IPS-NIHi11 (cell line): ENCODE data around the gene BAHCC1.

ENCODE experiments used
- DNase-seq: peaks from one replicate; pipeline ENCODE4 v3.0.0; 2012; ENCODE audit warnings: mixed read lengths, low spot score

BAHCC1 gene

DNA sequence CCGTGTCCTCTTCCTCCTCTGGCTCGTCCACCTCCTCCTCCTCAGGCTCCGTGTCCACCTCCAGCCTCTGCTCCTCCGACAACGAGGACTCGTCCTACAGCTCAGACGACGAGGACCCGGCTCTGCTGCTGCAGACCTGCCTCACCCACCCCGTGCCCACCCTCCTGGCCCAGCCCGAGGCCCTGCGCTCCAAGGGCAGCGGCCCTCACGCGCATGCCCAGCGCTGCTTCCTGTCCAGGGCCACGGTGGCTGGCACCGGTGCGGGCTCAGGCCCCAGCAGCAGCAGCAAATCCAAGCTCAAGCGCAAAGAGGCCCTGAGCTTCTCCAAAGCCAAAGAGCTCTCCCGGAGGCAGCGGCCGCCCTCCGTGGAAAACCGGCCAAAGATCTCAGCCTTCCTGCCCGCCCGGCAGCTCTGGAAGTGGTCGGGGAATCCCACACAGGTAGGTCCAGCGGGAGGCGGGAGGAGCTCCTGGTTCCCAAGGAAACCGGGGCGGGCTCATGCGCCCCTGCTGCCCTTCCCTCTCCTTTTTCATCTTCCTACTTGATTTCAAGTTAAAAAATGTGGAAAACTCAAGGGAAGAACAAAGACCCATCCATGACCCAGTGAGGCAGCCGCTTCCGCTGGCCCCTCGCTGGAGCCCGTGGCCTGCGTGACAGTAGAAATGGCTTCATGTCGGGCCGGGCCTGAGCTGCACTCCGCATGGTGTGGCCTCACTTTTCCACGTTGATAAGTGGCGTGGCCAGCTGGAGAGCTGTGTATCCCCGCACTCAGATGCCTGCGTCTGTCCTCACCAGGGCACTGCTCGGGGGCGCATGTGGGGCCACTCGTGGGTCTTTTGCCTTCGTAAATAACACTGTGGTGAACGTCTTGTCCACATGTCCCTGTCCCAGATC, 66.6 kb downstream of the BAHCC1 start:
- peak; percentile 70 for DNase-seq

DNA sequence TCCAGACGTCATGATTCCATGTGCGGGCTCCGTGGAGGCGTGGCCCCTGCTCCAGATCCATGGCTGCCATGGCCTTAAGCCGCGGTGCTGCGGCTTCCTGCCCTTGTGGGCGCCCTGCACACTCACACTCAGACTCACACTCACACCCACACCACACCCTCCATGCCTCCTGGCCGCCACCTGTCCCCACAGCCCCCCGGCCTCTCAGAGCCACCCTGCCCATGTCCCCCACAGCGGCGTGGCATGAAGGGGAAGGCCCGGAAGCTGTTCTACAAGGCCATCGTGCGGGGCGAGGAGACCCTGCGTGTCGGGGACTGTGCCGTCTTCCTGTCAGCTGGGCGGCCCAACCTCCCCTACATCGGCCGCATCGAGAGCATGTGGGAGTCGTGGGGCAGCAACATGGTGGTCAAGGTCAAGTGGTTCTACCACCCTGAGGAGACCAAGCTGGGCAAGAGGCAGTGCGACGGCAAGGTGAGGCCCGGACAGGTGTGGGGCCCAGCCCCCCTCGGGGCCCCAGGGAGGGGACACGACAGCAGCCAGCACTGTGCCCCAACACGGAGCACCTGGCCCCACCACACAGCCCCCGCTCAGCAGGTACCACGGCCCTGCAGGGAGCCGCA, 67.4 kb downstream of the BAHCC1 start:
- DNase-seq, result no peak

DNA sequence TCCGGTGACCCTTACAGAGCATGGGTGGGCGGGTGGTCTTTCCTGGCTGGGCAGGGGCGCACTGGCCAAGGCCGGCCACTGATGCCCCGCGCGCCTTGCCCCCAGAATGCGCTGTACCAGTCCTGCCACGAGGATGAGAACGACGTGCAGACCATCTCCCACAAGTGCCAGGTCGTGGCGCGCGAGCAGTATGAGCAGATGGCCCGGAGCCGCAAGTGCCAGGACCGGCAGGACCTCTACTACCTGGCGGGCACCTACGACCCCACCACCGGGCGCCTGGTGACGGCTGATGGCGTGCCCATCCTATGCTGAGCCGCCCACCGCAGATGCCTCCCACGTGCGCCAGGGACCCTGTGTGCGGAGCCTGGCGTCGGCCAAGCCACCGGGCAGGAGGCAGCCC, 68.2 kb downstream of the BAHCC1 start:
- no peak for DNase-seq

DNA sequence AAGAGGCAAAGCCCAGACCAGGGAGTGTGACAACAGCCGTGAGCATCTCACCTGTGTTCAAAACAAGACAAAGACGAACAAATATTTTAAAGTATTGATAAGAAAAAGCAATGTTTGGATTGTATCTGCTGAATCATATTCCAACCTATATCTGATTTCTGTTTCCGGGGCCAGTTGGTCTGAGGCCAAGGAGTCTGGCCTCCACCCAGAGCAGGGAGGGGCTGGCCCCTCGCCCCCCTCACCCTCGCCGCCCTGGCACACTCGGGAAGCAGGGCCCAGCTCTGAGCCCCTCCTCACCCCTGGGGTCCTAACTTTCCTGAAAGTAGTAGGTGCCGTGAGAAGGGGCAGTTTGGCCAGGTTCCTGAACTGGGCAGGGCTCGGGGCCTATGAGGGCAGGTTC, 69.3 kb downstream of the BAHCC1 start:
- DNase-seq, result no peak

DNA sequence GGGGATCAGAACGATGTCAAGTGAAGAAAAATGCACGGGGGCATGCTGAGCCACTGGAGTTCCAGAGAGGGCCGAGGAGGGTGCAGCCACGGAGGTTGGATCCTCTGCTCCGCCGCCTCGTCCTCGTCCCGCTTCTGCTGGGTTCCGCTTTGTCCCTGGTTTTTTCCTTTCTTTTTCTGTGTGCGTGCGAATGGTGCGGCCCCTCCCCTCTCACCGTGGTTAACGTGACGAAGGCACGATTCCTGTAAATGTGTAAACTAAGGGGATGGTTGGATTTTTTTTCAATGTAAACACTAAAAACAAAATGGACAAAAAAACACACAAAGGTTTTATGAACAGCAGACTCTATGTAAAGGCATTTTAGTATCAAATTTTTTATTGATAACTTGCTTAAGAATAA, 70.7 kb downstream of the BAHCC1 start:
- DNase-seq, result no peak

DNA sequence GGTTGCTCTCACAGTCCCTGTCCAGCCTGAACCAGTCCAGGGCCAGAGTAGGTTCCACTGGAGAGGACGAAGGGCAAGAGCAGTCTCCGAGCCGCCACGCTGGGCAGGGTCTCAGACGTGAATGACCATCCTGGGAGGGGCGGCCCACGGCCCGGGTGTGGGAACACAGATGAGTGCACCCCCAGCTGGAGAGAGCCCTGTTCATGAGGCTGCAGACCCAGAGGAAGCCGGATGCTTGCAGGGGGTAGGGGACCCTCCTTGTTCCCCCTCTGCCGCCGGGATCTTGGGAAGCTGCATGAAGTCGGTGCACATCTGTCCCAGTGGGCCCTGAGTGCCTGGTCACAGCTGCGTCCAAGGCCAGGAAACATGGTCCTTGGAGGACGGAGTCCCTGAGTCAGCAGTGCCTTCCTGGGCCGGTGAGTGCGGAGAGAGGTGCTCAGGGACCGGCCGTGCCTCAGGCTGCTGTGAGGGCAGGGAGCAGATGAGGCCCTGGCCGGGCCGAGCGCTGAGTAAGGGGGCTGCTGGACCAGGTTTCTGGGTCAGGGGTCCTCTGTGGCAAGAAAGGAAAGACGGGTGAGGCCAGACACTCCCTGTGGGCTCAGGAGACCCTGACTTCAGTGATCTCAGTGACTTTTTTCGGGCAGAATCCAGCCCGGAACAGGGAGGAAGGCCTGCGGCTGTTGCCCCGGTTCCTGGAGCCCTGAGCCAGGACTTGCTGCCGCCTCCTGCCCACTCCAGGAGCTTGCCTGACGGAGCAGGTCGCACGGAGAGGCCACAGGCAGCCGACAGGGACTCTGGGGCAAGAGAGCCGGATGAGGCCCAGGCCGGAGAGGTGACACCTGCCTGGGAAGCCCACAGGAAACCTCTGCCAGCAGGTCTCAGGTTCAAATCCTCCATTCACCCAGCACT, 71.6 kb downstream of the BAHCC1 start:
- no peak for DNase-seq

DNA sequence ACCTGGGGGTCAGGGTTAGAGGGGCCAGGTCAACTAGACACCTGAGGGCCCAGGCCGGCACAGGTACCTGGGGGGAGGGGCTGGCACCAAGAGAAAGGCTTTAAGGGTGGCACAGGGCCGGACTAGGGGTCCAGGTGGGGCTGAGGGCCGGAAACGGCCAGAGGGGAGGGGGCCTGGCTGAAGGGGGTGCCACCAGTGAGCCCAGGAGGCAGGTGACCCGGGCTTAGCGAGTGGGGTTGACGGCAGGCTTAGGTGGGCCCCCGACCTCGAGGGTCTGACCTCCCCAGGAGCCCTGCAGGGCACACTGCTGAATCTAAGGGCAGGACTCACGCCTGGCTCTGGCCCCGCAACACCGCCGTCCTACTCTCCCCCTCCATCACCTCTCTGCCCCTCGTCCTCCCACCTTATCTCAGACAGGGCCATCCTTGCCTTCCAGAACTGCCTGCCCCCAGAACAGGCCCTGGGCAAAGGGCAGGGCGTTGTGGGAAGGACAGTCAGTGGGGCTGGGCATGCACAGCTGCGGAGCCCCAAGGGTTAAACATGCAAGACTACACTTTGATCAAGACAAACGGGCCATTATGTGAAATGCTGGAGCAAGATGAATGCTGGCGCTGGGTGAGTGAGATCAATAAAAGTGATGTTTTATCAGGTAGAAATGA, 73.0 kb downstream of the BAHCC1 start:
- no peak for DNase-seq

DNA sequence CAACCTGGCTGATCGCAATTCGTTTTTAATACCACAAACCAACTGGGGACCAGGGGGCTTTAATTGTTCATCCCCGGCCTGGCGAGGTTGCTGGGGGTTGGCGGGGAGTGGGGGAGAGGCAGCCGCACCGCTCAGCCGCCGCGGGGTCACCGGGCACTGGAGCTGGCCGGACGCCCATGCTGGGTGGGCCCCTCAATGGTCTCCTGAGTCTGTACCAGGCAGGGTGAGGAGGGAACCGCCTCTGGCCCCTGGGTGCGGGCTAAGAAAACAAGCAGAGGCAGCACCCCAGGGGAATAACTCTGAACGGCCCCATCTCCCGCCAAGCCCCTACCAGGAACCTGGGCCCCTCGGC, 73.5 kb downstream of the BAHCC1 start:
- no peak for DNase-seq

DNA sequence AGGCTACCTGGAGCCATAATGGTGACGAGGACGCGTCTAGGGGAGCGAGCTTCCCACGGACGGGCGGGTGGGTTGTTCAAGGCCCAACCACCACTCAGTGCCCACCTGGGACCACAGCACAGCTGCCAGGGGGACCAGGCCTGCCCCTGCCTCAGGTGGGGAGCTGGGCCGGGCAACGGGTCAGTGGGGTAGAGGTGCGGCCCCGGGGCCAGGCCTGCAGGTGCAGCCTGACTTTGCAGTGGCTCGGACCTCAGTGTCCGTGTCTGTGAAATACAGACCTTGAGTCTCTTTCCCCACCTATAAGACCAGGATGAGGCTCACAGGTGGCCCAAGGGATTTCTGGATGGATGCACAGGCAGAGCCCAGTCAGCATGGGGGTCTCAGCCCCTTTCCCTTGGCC, 74.0 kb downstream of the BAHCC1 start:
- DNase-seq, result no peak

DNA sequence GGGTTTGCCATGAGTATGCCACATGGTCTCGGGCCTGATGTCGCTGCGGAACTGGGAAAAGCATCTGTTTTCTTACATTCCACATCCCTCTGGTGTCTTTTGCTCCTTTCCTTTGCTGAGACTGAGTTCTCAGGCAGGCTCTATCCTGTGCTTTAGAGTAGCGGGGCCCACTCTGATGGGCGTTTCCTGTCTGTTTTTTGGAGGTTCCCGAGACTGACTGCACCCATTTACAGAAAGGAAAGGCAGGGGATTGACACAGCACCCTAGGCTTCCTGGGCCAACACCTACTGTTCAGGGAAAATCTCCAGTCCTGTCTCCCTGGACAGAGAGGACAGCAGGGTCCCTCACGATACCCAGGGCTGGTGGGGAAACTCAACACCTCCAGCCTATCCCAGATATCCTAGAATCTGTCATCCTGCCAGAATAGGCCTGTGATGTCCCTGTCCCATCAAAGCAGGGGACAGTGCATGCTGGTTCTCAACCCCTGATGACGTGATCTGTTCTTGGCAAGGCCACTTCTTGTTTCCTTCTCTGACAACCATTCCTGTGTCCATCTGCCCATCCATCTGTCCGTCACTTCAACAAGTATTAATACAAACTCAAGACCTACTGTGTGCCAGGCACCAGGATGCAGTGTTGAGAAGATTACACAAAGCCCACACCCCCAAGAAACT, 75.2 kb downstream of the BAHCC1 start:
- DNase-seq, result no peak

DNA sequence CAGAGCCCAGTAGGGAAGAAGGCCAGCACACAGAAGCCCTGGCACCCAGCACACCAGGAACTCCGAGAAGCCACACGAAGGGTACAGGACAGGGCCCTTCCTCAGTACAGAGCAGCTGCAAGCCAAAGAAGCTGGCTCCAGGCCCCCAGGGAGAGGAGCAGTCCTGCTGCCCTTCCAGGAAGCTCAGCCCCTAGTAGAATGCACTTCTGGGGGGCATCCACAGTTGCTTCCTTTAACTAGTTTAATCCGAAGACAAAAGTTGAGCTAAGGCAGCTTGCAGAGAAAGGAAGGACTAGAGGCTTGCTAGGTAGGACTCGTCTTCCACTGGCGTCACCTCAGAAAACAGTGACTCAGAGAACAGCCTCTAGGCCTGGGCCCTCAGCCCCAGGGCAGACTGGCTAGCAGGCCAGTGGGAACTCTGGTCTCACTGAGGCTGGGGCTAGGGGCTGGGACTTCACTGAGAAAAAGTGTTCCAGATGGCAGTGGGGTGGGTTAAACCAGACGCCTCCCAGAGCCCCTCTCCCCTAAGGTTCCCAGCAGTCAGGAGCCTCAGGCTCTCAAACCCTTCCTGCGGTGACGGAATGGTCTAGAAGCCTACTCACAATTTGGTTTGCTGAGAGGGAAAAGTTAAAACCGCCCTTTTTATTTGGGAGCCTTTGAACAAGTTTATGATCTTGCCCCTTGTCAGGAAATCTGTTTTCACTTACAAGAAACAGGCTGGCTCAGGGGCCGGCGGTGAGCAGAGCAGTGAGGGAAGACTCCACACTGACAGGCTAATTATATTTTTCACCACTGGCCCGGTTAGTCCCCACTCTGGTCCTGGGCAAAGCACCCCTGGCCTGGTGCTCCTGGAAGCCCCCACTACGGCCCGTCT, 75.9 kb downstream of the BAHCC1 start:
- no peak for DNase-seq

DNA sequence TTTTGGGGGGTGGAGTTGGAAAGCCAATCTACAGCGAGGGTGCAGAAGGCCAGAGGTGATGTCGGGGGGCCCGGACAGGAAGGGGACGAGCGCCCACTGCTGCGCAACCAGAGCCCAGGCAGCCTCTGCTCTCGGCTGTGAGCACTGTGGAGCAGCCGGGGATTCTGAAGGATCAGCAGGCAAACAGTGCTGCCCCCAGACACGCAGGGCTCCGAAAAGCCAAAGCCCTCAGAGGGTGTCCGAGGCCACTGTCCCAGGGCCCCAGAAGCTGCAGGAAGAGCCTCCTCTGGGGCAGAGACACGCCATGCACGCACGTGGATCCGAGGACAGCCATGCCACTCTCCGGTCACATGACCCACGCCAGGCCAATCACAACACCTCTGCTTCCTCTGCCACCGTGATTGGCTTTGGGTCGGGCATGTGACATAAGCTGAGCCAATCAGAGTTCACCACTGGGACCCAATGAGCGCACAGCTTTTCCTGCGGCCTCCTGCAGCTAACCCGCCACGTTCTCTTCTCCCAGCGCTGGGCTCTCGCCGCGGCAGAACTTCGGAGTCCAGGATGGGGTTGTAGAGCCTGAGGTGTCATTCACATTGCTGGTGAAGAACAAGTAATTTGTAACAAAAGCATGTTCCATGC, 76.7 kb downstream of the BAHCC1 start:
- DNase-seq, result peak; percentile 89

DNA sequence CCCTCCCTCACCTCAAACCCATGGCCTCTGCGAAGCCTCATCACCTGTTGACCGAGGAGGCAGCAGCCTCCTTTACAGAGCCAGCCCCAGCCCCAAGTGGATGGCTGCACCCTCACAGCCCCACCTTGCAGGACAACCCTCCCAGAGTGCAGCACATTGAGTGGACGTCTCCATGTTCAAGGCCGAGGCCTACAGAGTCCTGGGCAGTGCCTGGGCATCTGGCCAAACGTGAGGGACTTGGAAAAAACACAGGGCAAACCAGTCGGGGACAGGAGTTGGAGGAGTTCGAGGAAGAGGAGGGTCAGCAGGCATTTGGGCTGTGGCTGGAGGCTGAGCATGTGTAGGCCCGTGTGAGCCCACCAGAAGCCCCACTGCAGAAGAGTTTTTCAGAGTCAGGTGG, 77.8 kb downstream of the BAHCC1 start:
- no peak for DNase-seq

DNA sequence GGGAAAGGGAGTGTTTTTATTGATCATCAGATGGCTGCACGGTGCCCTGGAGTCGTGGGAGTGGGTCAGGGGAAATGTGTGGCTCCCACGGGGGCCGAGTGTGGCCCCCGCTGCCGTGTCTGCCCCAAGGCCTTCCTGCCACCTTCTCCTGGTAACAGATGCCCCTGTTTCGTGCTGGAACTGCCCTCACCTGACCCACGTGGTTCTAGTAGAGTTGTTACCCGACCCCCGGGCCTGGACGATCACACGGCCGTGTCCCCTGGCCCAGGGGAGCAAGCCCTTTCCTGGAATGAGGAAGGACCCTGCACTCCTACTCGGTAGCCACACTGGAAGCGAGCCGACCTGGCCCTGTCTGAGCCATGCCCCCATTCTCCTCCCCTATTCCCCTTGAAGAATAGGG, 79.7 kb downstream of the BAHCC1 start:
- DNase-seq, result no peak

DNA sequence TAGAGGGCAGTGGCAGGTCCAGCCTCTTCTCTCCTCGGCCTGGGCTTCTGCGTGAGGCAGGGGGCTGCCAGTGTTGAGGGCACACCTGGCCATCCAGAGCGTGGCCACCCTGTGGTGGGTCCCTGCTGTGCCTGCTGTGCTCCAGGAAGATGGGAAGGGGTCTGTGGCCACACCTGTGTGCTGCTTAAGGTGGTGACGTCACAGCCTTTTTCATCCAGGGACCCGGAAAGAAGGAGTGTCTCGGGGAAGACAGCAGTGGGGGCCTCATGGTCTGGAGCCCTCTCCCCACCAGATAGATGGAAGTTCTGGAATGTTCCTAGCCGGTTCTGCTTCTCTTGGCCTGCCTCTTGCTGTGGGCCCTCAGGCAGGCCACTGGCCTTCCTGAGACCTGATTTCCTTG, 80.8 kb downstream of the BAHCC1 start:
- DNase-seq, result no peak

DNA sequence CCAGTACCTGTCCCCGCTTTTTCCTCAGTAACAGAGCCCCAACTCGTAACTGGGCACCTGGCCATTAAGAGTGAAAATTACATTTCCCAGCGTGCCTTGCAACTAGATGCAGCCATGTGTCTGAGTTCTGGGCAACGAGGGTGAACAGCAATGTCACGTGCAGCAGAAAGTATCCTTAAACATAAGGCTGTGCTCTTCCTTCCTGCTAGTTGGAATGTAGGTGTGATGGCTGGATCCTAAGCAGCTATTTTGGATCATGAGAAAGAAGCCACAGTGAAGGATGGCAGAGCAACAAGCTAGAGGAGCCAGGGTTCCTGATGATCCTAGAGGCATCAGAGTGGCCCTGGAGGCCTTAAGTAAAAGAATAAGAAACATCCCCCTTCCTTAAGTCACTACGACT, 81.4 kb downstream of the BAHCC1 start:
- DNase-seq, result no peak

DNA sequence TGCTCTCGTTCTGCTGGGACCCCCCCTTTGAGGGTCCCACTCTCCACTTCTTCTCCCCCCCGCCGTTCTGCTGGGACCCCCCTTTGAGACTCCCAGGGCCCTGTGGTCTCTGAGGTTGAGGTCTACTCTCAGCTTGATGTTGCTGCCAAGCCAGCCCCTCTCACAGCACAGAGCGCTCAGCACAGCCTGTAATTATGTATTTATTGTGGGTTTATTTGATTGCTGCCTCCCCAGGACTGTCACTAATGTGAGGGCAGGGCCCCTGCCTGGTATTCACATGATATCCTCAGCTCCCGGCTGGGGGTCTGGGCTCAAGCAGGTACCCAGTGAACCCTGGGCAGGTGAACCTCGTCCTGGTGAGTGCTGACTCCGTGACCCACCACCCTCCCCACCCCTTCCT, 81.9 kb downstream of the BAHCC1 start:
- no peak for DNase-seq

DNA sequence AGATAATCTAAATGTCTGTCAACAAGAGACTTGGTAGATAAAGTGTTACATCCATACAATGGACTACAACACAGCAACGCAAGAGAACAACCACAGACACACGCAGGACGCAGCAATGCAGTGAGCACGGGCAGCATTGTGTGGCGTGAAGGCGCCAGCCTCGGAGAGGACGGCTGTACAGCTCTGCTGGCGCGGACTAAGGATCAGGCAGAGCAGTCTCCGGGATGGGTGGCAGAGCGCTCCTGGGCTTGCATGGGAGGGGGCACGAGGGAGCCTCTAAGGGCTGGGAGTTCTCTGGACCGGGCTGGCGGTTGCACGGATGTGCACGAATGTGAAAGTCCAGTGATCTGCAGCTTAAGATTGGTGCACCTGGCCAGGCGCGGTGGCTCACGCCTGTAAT, 82.9 kb downstream of the BAHCC1 start:
- no peak for DNase-seq

DNA sequence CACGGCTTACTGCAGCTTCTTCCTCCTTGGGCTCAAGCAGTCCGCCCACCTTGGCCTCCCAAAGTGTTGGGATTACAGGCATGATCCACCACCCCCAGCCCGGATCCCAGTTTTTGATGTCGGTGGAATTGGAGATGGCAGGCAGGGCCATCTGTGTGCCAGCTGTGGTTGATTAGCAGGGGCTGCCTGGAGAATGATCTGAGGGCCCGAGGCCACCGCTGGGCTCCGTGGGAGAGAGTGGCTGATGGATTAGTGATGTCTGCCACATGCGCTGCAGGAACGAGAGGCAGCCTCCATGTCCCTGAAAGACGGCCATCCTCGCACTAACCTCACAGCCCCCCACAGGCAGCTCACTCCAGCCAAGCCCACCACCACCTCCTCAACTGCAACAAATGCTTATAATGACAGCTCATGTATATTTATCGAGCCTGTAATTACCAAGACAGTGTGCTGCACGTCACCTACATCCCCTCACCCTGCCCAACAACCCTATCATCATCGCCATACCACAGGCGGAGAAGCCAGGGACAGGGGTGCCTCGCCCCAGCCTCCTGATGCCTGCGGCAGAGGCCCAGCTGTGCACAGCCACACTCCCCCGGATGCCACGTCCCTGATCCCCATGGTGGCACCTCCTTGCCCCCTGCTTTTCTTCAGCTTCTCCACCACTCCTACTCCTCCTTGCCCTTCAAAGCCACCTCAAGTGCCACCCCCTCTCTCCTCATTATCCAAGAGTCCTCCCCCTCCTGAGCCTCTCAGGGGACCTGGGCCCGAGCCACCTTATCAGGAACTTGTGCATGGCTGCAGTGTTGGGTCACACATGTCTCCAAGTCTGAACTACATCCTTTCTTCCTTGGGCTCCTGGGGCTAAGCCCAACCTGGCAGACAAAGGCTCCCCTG, 84.2 kb downstream of the BAHCC1 start:
- DNase-seq, result no peak
